ENCODE measurements around the gene LYPD5. TPM values are rescaled to one million over a fixed set of nuclear protein-coding genes. Genes with fewer than 3 reads are reported as not detected.
A peak's percentile ranks its signal among the peaks of the same experiment; 100 is the strongest.

LYPD5 gene
- total and polyA plus RNA-seq, 2 of the 13 experiments (the other 11 are each of a cell fraction or from before 2014, with no cell fraction given) = not detected

GRCh38 chr19:43754503-43755255, 47.6 kb downstream of the LYPD5 start, which contains the start of gene SMG9 (continued):
- TF ChIP-seq TERF1 (CRISPR knock-in tag; IDR thresholded peaks at IDR 0.05) (no peak), HMGXB4 (CRISPR knock-in tag; IDR thresholded peaks at IDR 0.05; ENCODE audit: borderline replicate concordance in 1 of 2, low read depth in 1 of 2) (peak in 1 of 2 experiments; percentile 17; a peak in 1 of 4 replicates), YEATS4 (CRISPR knock-in tag; IDR thresholded peaks at IDR 0.05; ENCODE audit: borderline replicate concordance) (peak; percentile 93), ATF4 (CRISPR knock-in tag; IDR thresholded peaks at IDR 0.05) (no peak), ZNF580 (CRISPR knock-in tag; IDR thresholded peaks at IDR 0.05; ENCODE audit: borderline replicate concordance, low read depth) (peak; percentile 51; the same call in 1 of the 2 replicates), ELF1 (CRISPR knock-in tag; IDR thresholded peaks at IDR 0.05) (no peak), MYPOP (CRISPR knock-in tag; IDR thresholded peaks at IDR 0.05) (peak; percentile 86), GABPA (IDR thresholded peaks at IDR 0.05; ENCODE audit: low read depth, low read length) (no peak), GABPA (CRISPR knock-in tag; IDR thresholded peaks at IDR 0.05; ENCODE audit: low read depth) (0 out of 2 replicates have a peak, but pooled peaks have one; percentile 23), ZNF704 (CRISPR knock-in tag; IDR thresholded peaks at IDR 0.05; ENCODE audit: borderline replicate concordance) (peak; percentile 23; the same call in 1 of the 2 replicates), SALL1 (CRISPR knock-in tag; IDR thresholded peaks at IDR 0.05) (peak; percentile 65), ZNF773 (CRISPR knock-in tag; IDR thresholded peaks at IDR 0.05; ENCODE audit: borderline replicate concordance) (no peak), ELF3 (CRISPR knock-in tag; IDR thresholded peaks at IDR 0.05) (peak; percentile 56; the same call in 1 of the 2 replicates), ZBTB14 (CRISPR knock-in tag; IDR thresholded peaks at IDR 0.05) (peak; percentile 84), ZNF331 (CRISPR knock-in tag; IDR thresholded peaks at IDR 0.05) (peak; percentile 16; the same call in 1 of the 2 replicates), ZNF501 (CRISPR knock-in tag; IDR thresholded peaks at IDR 0.05) (peak; percentile 68)

Data from HepG2 (cell line).